Dedifferentiated amniotic fluid mesenchymal stem cell (primary cell): ENCODE measurements around the gene ESR1.
A peak's percentile ranks its signal among the peaks of the same experiment; 100 is the strongest.
"Not testable (repeated sequence)": the region's sequence is repeated elsewhere in the genome, so short reads cannot be mapped to it uniquely, and the experiment has no call there.

ENCODE experiments used
- DNase-seq: peaks from one replicate; pipeline ENCODE4 v3.0.0-alpha.2; 2016; ENCODE audit errors: extremely low spot score

Gene ESR1

GRCh38 chr6:152053332-152053731 lies 245.8 kb downstream of the ESR1 start:
- no peak for DNase-seq

- DNase-seq: no peak
Observed at GRCh38 chr6:152054441-152054840, 247.0 kb downstream of the ESR1 start.

- no peak for DNase-seq
Observed at GRCh38 chr6:152055517-152055916, 248.0 kb downstream of the ESR1 start.

- DNase-seq: no peak
Observed at GRCh38 chr6:152057832-152058498, 250.5 kb downstream of the ESR1 start.

- no peak for DNase-seq
Observed at GRCh38 chr6:152059909-152060308, 252.4 kb downstream of the ESR1 start.

- no peak for DNase-seq
Observed at GRCh38 chr6:152062476-152062875, 255.0 kb downstream of the ESR1 start.

- no peak for DNase-seq
Observed at GRCh38 chr6:152063170-152063921, 255.9 kb downstream of the ESR1 start.

- no peak for DNase-seq
Observed at GRCh38 chr6:152068622-152069261, 261.3 kb downstream of the ESR1 start.

- DNase-seq: no peak
Observed at GRCh38 chr6:152070556-152070955, 263.1 kb downstream of the ESR1 start.

GRCh38 chr6:152071318-152071717 lies 263.8 kb downstream of the ESR1 start:
- no peak for DNase-seq

GRCh38 chr6:152071843-152072242 lies 264.4 kb downstream of the ESR1 start:
- no peak for DNase-seq

- not testable (repeated sequence) for DNase-seq
Observed at GRCh38 chr6:152076242-152076641, 268.8 kb downstream of the ESR1 start.

- DNase-seq: no peak
Observed at GRCh38 chr6:152078001-152078400, 270.5 kb downstream of the ESR1 start.

GRCh38 chr6:152078804-152079203 lies 271.3 kb downstream of the ESR1 start:
- DNase-seq: no peak

GRCh38 chr6:152085451-152085921 lies 278.0 kb downstream of the ESR1 start:
- DNase-seq: no peak

- no peak for DNase-seq
Observed at GRCh38 chr6:152086223-152086873, 278.9 kb downstream of the ESR1 start.

- DNase-seq: no peak
Observed at GRCh38 chr6:152087096-152087495, 279.6 kb downstream of the ESR1 start.

- DNase-seq: no peak
Observed at GRCh38 chr6:152087701-152088100, 280.2 kb downstream of the ESR1 start.

GRCh38 chr6:152089992-152090391 lies 282.5 kb downstream of the ESR1 start:
- peak; percentile 54 for DNase-seq

- DNase-seq: no peak
Observed at GRCh38 chr6:152091201-152091600, 283.7 kb downstream of the ESR1 start.

- DNase-seq: peak; percentile 24
Observed at GRCh38 chr6:152091851-152092341, 284.4 kb downstream of the ESR1 start.

GRCh38 chr6:152093711-152094110 lies 286.2 kb downstream of the ESR1 start:
- no peak for DNase-seq
